Neural progenitor cell (in vitro differentiated cells): Measurements from ENCODE around the gene CERS6. TPM values are rescaled to one million over a fixed set of nuclear protein-coding genes. Genes with fewer than 3 reads are reported as not detected.

Experiments
- DNase-seq: peaks from one replicate; pipeline ENCODE4 v3.0.0-alpha.2; 2016; ENCODE audit warnings: low spot score
- H2AFZ ChIP-seq: fragments of 200-600 bp; sonication (generic); replicated peaks from 2 replicates; pipeline ENCODE4 v1.6.1; 2016; ENCODE audit warnings: antibody characterized with exemption
- H3F3A ChIP-seq: fragments of 200-600 bp; sonication (generic); 2 replicates; pipeline ENCODE4 v1.6.1; 2016; ENCODE audit warnings: antibody characterized with exemption, low read depth
- H3K27ac ChIP-seq: fragments of 200-600 bp; sonication (generic); 2 replicates; pipeline ENCODE4 v1.5.1; 2016; ENCODE audit warnings: mild to moderate bottlenecking
- H3K27me3 ChIP-seq: fragments of 200-600 bp; sonication (generic); 2 replicates; pipeline ENCODE4 v1.6.1; 2016; ENCODE audit warnings: mild to moderate bottlenecking, moderate library complexity
- H3K36me3 ChIP-seq: fragments of 200-600 bp; sonication (generic); 2 replicates; pipeline ENCODE4 v1.5.1; 2016
- H3K4me1 ChIP-seq: fragments of 200-600 bp; sonication (generic); 2 replicates; pipeline ENCODE4 v1.6.1; 2016; ENCODE audit warnings: mixed run types
- H3K4me2 ChIP-seq: fragments of 200-600 bp; sonication (generic); 2 replicates; pipeline ENCODE4 v1.6.1; 2016
- H3K4me3 ChIP-seq: fragments of 200-600 bp; sonication (generic); 2 replicates; pipeline ENCODE4 v1.5.1; 2016
- H3K79me2 ChIP-seq: fragments of 200-600 bp; sonication (generic); 2 replicates; pipeline ENCODE4 v1.6.1; 2016; ENCODE audit warnings: low read depth
- H3K9ac ChIP-seq: fragments of 200-600 bp; sonication (generic); 2 replicates; pipeline ENCODE4 v1.6.1; 2016
- H3K9me3 ChIP-seq: fragments of 200-600 bp; sonication (generic); 2 replicates; pipeline ENCODE4 v1.5.1; 2016; ENCODE audit warnings: low read depth
- H4K20me1 ChIP-seq: fragments of 200-600 bp; sonication (generic); 2 replicates; pipeline ENCODE4 v1.6.1; 2016; ENCODE audit warnings: low read depth
- H3K27ac Mint-ChIP-seq: 3 replicates; pipeline ENCODE4 v1.8.0; 2021; ENCODE audit warnings: mixed read lengths
- H3K27me3 Mint-ChIP-seq: 2 replicates; pipeline ENCODE4 v1.8.0; 2022; ENCODE audit warnings: low read depth, mild to moderate bottlenecking, inconsistent platforms, moderate library complexity, mixed read lengths; ENCODE audit not compliant: insufficient read depth
- H3K36me3 Mint-ChIP-seq: 3 replicates; pipeline ENCODE4 v1.8.0; 2021; ENCODE audit warnings: mixed read lengths
- H3K4me1 Mint-ChIP-seq: 3 replicates; pipeline ENCODE4 v1.8.0; 2021; ENCODE audit warnings: mixed read lengths
- H3K4me3 Mint-ChIP-seq: 3 replicates; pipeline ENCODE4 v1.8.0; 2021; ENCODE audit warnings: mild to moderate bottlenecking, moderate library complexity, mixed read lengths
- H3K9me3 Mint-ChIP-seq: 3 replicates; pipeline ENCODE4 v1.8.0; 2020; ENCODE audit warnings: mixed read lengths
- EZH2 ChIP-seq: fragments of 200-600 bp; sonication (generic); IDR thresholded peaks from 2 replicates; pipeline ENCODE4 v1.6.1; 2017; ENCODE audit warnings: antibody characterized with exemption, mild to moderate bottlenecking, moderate library complexity
- EZH2phosphoT487 ChIP-seq: fragments of 200-600 bp; sonication (generic); IDR thresholded peaks from 2 replicates; pipeline ENCODE4 v1.6.1; 2017; ENCODE audit warnings: antibody characterized with exemption
- total RNA-seq: library from RNA; depleted of rRNA; stranded (reverse); fragments of >200 nt; gene quantifications from 2 replicates; pipeline ENCODE4 v1.2.3, GENCODE V29; 2015; ENCODE audit warnings: low replicate concordance
- TF ChIP-seq, protein P1 (sequence below): fragments of 200-600 bp; sonication (generic); IDR thresholded peaks from 2 replicates; pipeline ENCODE4 v1.5.1; 2017; ENCODE audit warnings: antibody characterized with exemption, mild to moderate bottlenecking

The CERS6 gene
- total RNA-seq, 1 donor from 2014 or later: 50.8 TPM

DNA sequence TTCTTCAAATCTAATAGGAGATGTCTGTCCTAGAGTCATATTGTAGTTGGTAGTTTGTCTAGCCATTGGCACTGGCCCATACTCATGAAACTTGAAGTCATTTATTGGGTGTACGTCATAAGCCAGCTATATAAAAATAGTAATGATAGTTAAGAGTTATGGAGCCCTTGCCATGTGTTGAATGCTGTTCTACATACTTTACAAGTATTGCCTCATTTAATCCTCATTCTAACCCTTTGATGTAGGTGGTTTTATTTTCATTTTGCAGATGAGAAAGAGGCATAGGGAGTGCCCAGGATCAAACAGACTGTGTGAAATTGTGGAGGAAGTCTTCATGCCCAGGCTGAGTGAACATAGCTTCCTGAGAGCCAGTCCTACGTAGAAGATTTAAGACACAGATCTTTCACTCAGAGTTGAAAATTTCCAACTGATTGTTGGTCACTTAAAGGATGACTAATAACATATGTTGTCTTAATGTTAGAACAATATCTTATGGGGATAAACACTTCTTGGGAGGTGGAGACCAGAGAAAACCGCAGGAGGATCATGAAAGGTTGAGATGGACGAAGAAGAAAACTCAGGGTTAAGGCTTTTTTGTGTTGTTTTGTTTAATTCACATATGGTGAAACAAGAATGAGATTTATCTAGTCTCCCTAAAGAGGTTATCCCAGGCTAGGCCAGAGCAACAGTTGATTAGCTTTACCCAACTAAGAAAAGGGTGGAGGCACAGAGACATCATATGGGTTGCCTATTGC is 156.0 kb downstream of the CERS6 start:
- Mint-ChIP-seq H3K9me3 (peaks cover 15% of the 10 kb centered on the region), H3K27ac (no peak overlapping the region), H3K4me1 (no peaks in the 10 kb centered on the region), H3K4me3 (no peak overlapping the region), H3K27me3 (no peaks in the 10 kb centered on the region), H3K36me3 (peaks cover 28% of the 10 kb centered on the region)
- Histone ChIP-seq H3K4me3 (no peak overlapping the region), H3K4me2 (no peak overlapping the region), H4K20me1 (no peaks in the 10 kb centered on the region), H3K79me2 (no peaks in the 10 kb centered on the region), H3K27ac (no peak overlapping the region), H3K4me1 (no peaks in the 10 kb centered on the region), H3K36me3 (no peaks in the 10 kb centered on the region), H3K27me3 (no peaks in the 10 kb centered on the region), H3F3A (no peaks in the 10 kb centered on the region), H3K9ac (no peak overlapping the region), H3K9me3 (no peaks in the 10 kb centered on the region), H2AFZ (no peak overlapping the region)
- no peak for DNase-seq
- no peak for TF ChIP-seq EZH2
- TF ChIP-seq, protein P1, sequence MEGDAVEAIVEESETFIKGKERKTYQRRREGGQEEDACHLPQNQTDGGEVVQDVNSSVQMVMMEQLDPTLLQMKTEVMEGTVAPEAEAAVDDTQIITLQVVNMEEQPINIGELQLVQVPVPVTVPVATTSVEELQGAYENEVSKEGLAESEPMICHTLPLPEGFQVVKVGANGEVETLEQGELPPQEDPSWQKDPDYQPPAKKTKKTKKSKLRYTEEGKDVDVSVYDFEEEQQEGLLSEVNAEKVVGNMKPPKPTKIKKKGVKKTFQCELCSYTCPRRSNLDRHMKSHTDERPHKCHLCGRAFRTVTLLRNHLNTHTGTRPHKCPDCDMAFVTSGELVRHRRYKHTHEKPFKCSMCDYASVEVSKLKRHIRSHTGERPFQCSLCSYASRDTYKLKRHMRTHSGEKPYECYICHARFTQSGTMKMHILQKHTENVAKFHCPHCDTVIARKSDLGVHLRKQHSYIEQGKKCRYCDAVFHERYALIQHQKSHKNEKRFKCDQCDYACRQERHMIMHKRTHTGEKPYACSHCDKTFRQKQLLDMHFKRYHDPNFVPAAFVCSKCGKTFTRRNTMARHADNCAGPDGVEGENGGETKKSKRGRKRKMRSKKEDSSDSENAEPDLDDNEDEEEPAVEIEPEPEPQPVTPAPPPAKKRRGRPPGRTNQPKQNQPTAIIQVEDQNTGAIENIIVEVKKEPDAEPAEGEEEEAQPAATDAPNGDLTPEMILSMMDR: no peak
- no peak for TF ChIP-seq EZH2phosphoT487

DNA sequence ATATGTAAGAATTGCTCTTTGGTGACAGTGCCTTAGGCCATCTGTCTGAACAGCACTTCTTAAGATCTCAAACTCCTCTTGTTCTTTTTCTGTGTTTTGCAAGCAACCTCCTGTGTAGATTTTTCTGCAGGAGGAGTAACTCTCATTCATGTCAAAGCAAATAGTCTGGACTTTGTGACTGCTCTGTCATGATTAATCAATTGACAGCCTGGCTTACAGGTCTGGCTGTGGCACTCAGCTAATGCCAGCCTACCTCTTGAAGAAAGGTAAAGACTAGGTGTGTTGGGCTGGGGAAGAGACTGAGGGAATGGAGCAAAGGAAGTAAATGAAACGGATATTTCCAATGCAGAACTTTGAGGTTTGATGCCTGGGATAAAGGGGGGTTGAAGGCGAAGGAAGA is 156.6 kb downstream of the CERS6 start:
- H3K9me3 ChIP-seq: no peaks in the 10 kb centered on the region
- no peak overlapping the region for H3K4me2 ChIP-seq
- H3K79me2 ChIP-seq: no peaks in the 10 kb centered on the region
- no peaks in the 10 kb centered on the region for H4K20me1 ChIP-seq
- H2AFZ ChIP-seq: no peak overlapping the region
- Mint-ChIP-seq H3K27ac (no peak overlapping the region), H3K27me3 (no peaks in the 10 kb centered on the region), H3K9me3 (peaks cover 18% of the 10 kb centered on the region), H3K36me3 (peaks cover 30% of the 10 kb centered on the region), H3K4me1 (no peaks in the 10 kb centered on the region), H3K4me3 (no peak overlapping the region)
- H3K9ac ChIP-seq: no peak overlapping the region
- no peaks in the 10 kb centered on the region for H3K36me3 ChIP-seq
- H3F3A ChIP-seq: no peaks in the 10 kb centered on the region
- H3K27ac ChIP-seq: no peak overlapping the region
- no peaks in the 10 kb centered on the region for H3K27me3 ChIP-seq
- DNase-seq: no peak
- H3K4me1 ChIP-seq: no peaks in the 10 kb centered on the region
- TF ChIP-seq, protein P1: no peak
- TF ChIP-seq EZH2 (no peak), EZH2phosphoT487 (no peak)
- H3K4me3 ChIP-seq: no peak overlapping the region

DNA sequence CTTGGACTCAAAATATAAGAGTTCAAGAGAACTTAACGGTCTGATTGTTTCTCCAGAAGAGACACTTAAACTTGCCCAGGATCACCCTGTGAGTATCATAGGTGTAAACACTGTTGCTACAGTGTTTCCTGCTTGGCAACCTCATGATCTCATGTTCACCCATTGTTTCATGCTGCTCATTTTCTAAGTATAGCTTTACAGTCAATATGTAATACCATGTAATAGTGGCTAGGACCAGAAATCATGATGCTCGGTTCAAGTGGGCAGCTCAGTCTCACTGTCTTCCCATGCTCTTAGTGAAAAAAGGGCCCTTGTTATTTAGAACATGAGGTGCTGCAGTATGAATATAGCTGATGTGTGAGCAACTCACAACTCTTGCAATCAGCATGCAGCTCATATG is 157.5 kb downstream of the CERS6 start:
- no peak overlapping the region for H3K4me2 ChIP-seq
- Mint-ChIP-seq H3K27ac (no peak overlapping the region), H3K27me3 (no peaks in the 10 kb centered on the region), H3K4me1 (no peaks in the 10 kb centered on the region), H3K36me3 (peaks cover 30% of the 10 kb centered on the region), H3K9me3 (peaks cover 22% of the 10 kb centered on the region), H3K4me3 (no peak overlapping the region)
- H2AFZ ChIP-seq: no peak overlapping the region
- H3K4me1 ChIP-seq: no peaks in the 10 kb centered on the region
- DNase-seq: no peak
- no peak overlapping the region for H3K9ac ChIP-seq
- no peaks in the 10 kb centered on the region for H3K79me2 ChIP-seq
- TF ChIP-seq EZH2phosphoT487 (no peak), EZH2 (no peak)
- H3K36me3 ChIP-seq: no peaks in the 10 kb centered on the region
- no peaks in the 10 kb centered on the region for H3F3A ChIP-seq
- H3K27ac ChIP-seq: no peak overlapping the region
- H3K9me3 ChIP-seq: no peaks in the 10 kb centered on the region
- no peak overlapping the region for H3K4me3 ChIP-seq
- no peaks in the 10 kb centered on the region for H3K27me3 ChIP-seq
- no peaks in the 10 kb centered on the region for H4K20me1 ChIP-seq
